HepG2 (cell line): ENCODE measurements around the gene PPP1R9B. TPM values are rescaled to one million over a fixed set of nuclear protein-coding genes. Genes with fewer than 3 reads are reported as not detected.

Experiments
- AKNA ChIP-seq: sonication (generic); formaldehyde crosslinking; IDR thresholded peaks from 2 replicates; pipeline ENCODE4 v1.4.0; 2020; ENCODE audit warnings: missing genetic modification reagents, borderline replicate concordance
- ARNT ChIP-seq: fragments of 450-650 bp; IDR thresholded peaks from 2 replicates; pipeline ENCODE4 v1.6.1; 2017
- ARNTL ChIP-seq: sonication (generic); formaldehyde crosslinking; IDR thresholded peaks from 2 replicates; pipeline ENCODE4 v1.4.0; 2020; ENCODE audit warnings: mild to moderate bottlenecking, missing genetic modification reagents
- ETS1 ChIP-seq: sonication (generic); formaldehyde crosslinking; IDR thresholded peaks from 2 replicates; pipeline ENCODE4 v1.4.0; 2020; ENCODE audit warnings: missing genetic modification reagents
- FOSL1 ChIP-seq: sonication (generic); formaldehyde crosslinking; IDR thresholded peaks from 2 replicates; pipeline ENCODE4 v1.9.0; 2021; ENCODE audit warnings: missing genetic modification reagents, borderline replicate concordance
- HMGA1 ChIP-seq: sonication (generic); formaldehyde crosslinking; conservative IDR thresholded peaks from 2 replicates; pipeline ENCODE4 v1.4.0; 2020; ENCODE audit warnings: missing genetic modification reagents
- ISL2 ChIP-seq: sonication (generic); formaldehyde crosslinking; IDR thresholded peaks from 2 replicates; pipeline ENCODE4 v1.5.0; 2020; ENCODE audit warnings: missing genetic modification reagents
- MED8 ChIP-seq: sonication (generic); formaldehyde crosslinking; IDR thresholded peaks from 2 replicates; pipeline ENCODE4 v1.8.1; 2023; ENCODE audit warnings: mild to moderate bottlenecking, missing genetic modification reagents; ENCODE audit not compliant: insufficient replicate concordance
- NFE2L1 ChIP-seq: sonication (generic); formaldehyde crosslinking; IDR thresholded peaks from 2 replicates; pipeline ENCODE4 v1.4.0; 2020; ENCODE audit warnings: missing genetic modification reagents, mild to moderate bottlenecking, borderline replicate concordance
- NR2F2 ChIP-seq: IDR thresholded peaks from 2 replicates; pipeline ENCODE4 v1.6.1; 2012; ENCODE audit warnings: low read depth, inconsistent platforms, borderline replicate concordance
- PAF1 ChIP-seq: IDR thresholded peaks from 2 replicates; pipeline ENCODE4 v1.6.1; 2016; ENCODE audit warnings: missing genetic modification reagents, missing compliant biosample characterization
- THAP11 ChIP-seq: IDR thresholded peaks from 2 replicates; pipeline ENCODE4 v1.6.1; 2016; ENCODE audit warnings: missing biosample characterization, missing genetic modification reagents
- ZBTB44 ChIP-seq: sonication (generic); formaldehyde crosslinking; IDR thresholded peaks from 2 replicates; pipeline ENCODE4 v1.4.0; 2020; ENCODE audit warnings: missing genetic modification reagents
- ZBTB8A ChIP-seq: sonication (generic); formaldehyde crosslinking; IDR thresholded peaks from 2 replicates; pipeline ENCODE4 v1.4.0; 2020; ENCODE audit warnings: mild to moderate bottlenecking, low read depth, missing genetic modification reagents, borderline replicate concordance
- ZNF232 ChIP-seq: sonication (generic); formaldehyde crosslinking; IDR thresholded peaks from 2 replicates; pipeline ENCODE4 v1.4.0; 2020; ENCODE audit warnings: missing genetic modification reagents, borderline replicate concordance
- ZNF691 ChIP-seq: sonication (generic); formaldehyde crosslinking; IDR thresholded peaks from 2 replicates; pipeline ENCODE4 v1.4.0; 2020; ENCODE audit warnings: missing genetic modification reagents, low read depth, mild to moderate bottlenecking, borderline replicate concordance
- ZNF883 ChIP-seq: sonication (generic); formaldehyde crosslinking; IDR thresholded peaks from 2 replicates; pipeline ENCODE4 v1.5.1; 2020; ENCODE audit warnings: mild to moderate bottlenecking, missing genetic modification reagents; ENCODE audit errors: not compliant biosample characterization
- polyA plus RNA-seq, 8 experiments: library from polyadenylated mRNA; depleted of rRNA in 3 of 8; stranded (reverse) in 7 of 8; unstranded in 1 of 8; fragments of >200 nt; fragmentation: Illumina TruSeq in 4 of 8; extraction: Trizol in 4 of 8; gene quantifications; 2 replicates each; pipeline versions ENCODE4 v1.2.1 to v1.2.3, GENCODE V29; 2011 to 2016; ENCODE audit warnings: low read depth in 4 of 8, missing spikeins in 1 of 8, mixed read lengths in 1 of 8; ENCODE audit not compliant: insufficient read depth in 1 of 8
- total RNA-seq, 5 experiments: library from RNA; depleted of rRNA; stranded (reverse); fragments of >200 nt; fragmentation: Illumina TruSeq; extraction: Trizol; gene quantifications; 2 replicates each; pipeline ENCODE4 v1.2.3, GENCODE V29; 2016; ENCODE audit warnings: low read depth in 1 of 5
- TF ChIP-seq, protein P1 (sequence below): sonication (generic); formaldehyde crosslinking; IDR thresholded peaks from 2 replicates; pipeline ENCODE4 v1.8.0; 2022; ENCODE audit warnings: mild to moderate bottlenecking, missing genetic modification reagents; ENCODE audit not compliant: insufficient replicate concordance

Gene PPP1R9B
- total and polyA plus RNA-seq, 2 of the 13 experiments (the other 11 are each of a cell fraction or from before 2014, with no cell fraction given), result 9.4 to 15.8 TPM

DNA sequence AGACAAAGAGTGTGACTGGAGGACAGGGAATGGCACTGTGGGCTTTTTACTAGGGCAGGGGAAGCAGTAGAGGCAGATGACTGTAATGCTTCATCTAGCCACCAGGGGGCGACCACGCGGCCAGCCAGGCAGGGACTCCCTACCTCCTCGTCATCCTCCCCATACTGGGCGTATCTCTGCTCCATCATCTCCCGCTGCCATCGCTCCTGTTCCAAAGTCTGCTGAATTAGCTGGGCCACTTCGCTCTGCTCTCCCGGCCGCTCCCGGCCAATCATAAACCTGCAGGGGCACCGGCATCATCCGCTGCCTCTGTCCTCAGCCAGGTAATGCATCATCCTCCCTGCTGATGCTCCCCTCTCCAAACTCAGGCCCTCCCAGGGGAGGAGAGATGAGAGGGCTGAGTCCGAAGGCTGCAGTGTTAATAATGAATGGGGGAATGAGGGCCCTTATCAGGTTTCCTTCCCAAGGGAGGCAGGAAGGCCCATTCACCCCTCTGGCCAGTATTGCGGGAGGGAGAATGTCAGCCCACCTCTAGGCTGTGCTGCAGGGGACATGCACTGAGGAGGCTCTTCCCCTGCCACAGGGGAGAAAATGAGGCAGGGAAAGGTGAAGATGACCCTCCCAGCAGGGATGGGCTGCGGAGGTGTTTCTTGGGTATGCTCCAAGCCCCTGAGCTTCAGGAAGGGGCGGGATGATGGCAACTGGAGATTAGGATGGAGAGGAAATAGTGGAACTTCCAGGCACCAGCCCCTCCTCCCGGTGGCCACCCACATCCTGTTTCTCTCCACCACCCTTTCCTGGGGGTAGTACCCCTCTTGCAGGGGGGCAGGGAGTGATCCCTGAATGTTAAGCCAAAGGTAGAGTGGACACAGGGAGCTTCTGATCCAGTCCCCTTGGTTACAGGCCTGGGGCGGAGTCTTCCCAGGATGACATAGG, 10.3 kb downstream of the PPP1R9B start (continued):
- no peak for TF ChIP-seq AKNA (CRISPR knock-in tag)
- peak; percentile 54; the same call in 1 of the 2 replicates for TF ChIP-seq ZNF691 (CRISPR knock-in tag)
- no peak for TF ChIP-seq ETS1
- no peak for TF ChIP-seq ZBTB8A (CRISPR knock-in tag)
- TF ChIP-seq ARNT, result no peak
- no peak; the same call in 1 of the 2 replicates for TF ChIP-seq NFE2L1
- TF ChIP-seq NR2F2, result no peak
- no peak for TF ChIP-seq ARNTL (CRISPR knock-in tag)
- peak; percentile 35; the same call in 1 of the 2 replicates for TF ChIP-seq THAP11
- TF ChIP-seq PAF1 (CRISPR knock-in tag), result no peak
- TF ChIP-seq ZNF883 (CRISPR knock-in tag), result no peak
- TF ChIP-seq ZNF232 (CRISPR knock-in tag), result no peak
- no peak for TF ChIP-seq HMGA1
- no peak for TF ChIP-seq FOSL1 (CRISPR knock-in tag)
- TF ChIP-seq, protein P1, sequence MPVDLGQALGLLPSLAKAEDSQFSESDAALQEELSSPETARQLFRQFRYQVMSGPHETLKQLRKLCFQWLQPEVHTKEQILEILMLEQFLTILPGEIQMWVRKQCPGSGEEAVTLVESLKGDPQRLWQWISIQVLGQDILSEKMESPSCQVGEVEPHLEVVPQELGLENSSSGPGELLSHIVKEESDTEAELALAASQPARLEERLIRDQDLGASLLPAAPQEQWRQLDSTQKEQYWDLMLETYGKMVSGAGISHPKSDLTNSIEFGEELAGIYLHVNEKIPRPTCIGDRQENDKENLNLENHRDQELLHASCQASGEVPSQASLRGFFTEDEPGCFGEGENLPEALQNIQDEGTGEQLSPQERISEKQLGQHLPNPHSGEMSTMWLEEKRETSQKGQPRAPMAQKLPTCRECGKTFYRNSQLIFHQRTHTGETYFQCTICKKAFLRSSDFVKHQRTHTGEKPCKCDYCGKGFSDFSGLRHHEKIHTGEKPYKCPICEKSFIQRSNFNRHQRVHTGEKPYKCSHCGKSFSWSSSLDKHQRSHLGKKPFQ (CRISPR knock-in tag), result no peak
- TF ChIP-seq MED8 (CRISPR knock-in tag), result no peak
- no peak for TF ChIP-seq ISL2 (CRISPR knock-in tag)
- TF ChIP-seq ZBTB44 (CRISPR knock-in tag), result no peak
